ENCODE measurements around the gene AKT1. TPM values are rescaled to one million over a fixed set of nuclear protein-coding genes. Genes with fewer than 3 reads are reported as not detected.

AKT1 gene
- polyA plus RNA-seq, 4 donors, result 98.4 to 122 (median 99.0) TPM

GRCh38 chr14:104774453-104775072 is 21.0 kb downstream of the AKT1 start:
- no peak for DNase-seq (ENCODE audit: low read depth in 4 of 4, low spot score in 3 of 4)

DNA sequence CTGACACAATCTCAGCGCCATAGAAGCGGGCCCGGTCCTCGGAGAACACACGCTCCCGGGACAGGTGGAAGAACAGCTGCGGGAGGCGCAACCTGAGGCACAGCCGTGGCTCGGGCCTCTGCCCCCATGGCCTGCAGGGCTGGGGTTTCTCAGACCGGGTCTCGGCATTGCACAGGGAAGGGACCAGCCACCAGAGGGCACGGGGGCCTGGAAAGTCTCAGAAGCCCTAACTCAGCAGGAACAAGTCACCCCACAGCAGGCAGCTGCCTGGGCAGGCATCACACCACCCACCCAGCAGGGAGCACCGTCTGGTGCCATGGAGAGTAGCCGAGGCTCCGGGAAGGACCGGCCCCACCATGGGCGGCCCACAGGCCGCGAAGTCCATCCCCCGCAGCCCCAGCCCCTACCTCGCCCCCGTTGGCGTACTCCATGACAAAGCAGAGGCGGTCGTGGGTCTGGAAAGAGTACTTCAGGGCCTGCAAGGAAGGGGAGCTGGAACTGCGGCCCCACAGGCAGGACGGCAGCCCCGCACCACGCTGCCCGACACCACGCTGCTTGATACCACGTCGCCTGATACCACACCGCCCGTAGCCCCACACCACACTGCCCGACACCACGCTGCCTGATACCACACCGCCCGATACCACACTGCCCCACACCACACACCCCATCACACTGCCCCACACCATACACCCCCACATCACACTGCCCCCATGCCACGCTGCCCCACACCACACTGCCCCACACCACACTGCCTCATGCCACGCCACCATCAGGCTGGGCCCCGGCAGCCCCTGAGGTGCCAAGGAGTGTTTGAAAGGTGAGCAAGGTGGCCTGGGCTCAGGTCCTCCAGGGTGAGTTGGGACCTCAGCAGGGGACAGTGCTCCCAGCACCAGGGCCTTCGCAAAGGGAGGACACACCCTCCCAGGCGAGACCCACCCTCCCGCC is 21.8 kb downstream of the AKT1 start:
- no peak for DNase-seq (ENCODE audit: low read depth in 4 of 4, low spot score in 3 of 4)

- no peak for DNase-seq (ENCODE audit: low read depth in 4 of 4, low spot score in 3 of 4)
Measured at GRCh38 chr14:104772707-104773504, 22.6 kb downstream of the AKT1 start.

DNA sequence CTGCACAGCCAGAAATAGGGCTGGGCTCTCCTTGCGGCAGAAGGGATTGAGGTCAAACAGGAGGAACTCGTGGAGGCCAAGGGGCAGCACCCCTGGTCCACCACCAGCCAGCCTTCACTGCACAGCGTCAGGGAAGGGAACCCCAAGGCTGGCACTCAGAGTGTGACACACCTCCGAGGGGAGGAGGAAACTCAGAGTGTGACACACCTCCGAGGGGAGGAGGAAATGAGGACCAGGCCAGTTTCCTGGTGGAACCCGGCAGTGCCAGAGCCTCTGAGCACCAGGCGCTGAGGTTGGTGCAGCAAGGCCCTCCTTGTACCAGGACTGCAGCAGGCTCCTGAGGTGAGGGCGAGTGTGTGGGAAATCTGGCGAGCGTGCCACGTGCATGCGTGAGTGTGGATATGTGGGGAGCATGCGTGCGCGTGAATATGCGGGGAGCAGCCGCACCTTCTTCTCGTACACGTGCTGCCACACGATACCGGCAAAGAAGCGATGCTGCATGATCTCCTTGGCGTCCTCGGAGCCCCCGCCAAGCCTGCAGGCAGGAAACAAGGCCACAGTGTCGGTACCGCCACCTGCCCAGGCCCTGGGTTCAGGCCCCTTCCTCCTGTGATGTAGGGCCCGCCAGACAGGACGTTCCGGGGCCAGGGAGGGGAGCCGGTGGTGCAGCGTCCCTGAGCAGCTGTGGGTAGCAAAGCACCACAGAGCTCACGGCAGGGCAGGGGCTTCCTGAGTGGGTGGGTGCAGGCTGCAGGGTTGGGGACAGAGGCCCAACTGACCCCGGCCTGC is 23.4 kb downstream of the AKT1 start:
- DNase-seq (ENCODE audit: low read depth in 4 of 4, low spot score in 3 of 4), result no peak

DNA sequence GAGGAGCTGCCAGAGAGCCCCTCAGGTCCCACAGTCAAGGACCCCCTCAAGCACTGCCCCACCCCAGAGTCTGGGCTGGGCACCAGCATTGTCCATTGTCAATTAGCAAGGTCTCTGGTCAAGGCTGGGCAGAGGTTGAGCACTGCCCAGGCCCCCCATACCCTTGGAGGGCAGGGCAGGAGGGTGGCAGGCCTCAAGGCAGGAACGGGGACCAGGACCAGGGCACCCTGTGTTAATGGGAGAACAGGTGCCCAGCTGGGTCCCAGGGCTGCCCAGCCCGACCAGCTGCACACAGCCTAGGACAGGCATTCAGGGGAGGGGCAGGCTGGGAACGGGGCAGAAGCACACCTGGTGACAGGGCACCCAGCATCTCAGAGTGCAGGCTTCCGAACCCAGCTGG is 24.2 kb downstream of the AKT1 start:
- DNase-seq (ENCODE audit: low read depth in 4 of 4, low spot score in 3 of 4), result no peak

- no peak for DNase-seq (ENCODE audit: low read depth in 4 of 4, low spot score in 3 of 4)
Measured at GRCh38 chr14:104770851-104771272, 24.7 kb downstream of the AKT1 start.

GRCh38 chr14:104770072-104770579 is 25.4 kb downstream of the AKT1 start:
- DNase-seq (ENCODE audit: low read depth in 4 of 4, low spot score in 3 of 4), result no peak

DNA sequence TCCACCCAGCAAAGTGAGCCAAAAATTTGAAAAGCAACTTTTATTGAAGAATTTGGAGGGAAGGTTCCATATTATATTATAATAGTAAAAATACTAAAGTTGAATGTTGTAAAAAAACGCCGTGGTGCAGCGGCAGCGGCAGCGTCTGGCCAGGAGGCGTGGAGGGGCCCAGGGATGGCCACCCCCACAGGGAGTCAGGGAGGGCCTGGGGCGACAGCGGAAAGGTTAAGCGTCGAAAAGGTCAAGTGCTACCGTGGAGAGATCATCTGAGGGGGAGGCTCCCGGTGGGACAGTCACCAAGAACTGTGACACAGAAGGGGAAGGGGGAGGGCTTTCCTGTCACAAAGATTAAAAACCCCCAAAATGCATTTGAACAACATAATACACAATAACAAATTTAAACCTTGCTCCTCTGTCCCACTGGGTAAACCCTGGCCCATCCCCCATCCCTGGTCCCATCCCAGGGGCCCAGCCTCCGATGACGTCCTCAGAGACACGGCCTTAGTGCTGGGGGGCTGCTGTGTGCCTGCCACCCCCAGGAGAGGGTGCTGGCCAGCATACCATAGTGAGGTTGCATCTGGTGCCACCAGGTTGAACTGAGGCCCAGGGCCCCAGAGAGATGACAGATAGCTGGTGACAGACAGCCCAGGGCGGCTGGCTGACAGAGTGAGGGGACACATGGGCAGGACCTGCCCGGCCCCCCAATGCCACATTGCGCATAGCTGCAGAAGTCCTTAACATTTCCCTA is 26.1 kb downstream of the AKT1 start:
- no peak for DNase-seq (ENCODE audit: low read depth in 4 of 4, low spot score in 3 of 4)

DNA sequence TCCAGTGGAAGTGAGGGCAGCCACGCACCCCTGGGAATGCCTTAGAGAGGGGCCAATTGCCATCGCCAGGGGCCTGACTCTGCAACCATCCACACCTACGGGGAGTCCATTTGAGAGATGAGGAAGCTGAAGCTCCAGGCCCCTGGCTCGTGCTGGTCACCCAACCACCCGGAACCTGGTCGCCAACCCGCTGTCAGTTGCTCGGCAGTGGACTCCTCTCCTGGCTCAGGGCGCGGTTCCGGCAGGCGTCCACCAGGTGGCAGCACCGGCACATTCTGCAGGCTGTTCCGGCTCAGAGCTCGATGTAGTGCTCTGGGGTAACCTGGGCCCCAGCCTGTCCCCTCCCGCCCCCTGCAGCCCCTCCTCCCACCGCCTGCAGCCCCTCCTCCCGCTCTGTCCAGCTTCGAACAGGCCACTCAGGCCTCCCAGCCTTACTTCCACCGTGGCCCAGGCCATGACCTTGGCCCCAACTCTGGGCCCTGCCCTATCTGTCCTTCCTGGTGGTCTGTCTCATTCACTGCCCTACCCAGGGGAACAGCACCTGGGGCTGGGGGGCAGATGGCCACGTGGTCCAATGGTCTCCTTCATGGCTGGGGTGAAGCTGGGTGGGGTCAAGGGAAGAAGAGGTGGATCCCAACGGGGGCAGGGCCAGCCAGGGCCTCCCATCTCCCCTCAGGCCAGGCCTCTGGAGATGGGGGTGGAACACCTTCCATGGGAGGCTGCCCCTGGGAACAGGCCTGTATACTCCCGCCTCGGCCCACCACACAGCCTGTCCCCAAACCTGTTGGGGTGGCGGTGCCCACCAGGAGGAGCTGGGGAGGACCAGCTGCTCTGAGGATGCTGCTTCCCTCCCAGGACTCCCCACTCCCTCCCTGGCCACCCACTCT is 26.9 kb downstream of the AKT1 start:
- DNase-seq (ENCODE audit: low read depth in 4 of 4, low spot score in 3 of 4), result peak in 3 of 4 donors; percentile 65 to 73 (median 71)

- DNase-seq (ENCODE audit: low read depth in 4 of 4, low spot score in 3 of 4), result no peak
Measured at GRCh38 chr14:104767634-104767918, 28.0 kb downstream of the AKT1 start.

DNA sequence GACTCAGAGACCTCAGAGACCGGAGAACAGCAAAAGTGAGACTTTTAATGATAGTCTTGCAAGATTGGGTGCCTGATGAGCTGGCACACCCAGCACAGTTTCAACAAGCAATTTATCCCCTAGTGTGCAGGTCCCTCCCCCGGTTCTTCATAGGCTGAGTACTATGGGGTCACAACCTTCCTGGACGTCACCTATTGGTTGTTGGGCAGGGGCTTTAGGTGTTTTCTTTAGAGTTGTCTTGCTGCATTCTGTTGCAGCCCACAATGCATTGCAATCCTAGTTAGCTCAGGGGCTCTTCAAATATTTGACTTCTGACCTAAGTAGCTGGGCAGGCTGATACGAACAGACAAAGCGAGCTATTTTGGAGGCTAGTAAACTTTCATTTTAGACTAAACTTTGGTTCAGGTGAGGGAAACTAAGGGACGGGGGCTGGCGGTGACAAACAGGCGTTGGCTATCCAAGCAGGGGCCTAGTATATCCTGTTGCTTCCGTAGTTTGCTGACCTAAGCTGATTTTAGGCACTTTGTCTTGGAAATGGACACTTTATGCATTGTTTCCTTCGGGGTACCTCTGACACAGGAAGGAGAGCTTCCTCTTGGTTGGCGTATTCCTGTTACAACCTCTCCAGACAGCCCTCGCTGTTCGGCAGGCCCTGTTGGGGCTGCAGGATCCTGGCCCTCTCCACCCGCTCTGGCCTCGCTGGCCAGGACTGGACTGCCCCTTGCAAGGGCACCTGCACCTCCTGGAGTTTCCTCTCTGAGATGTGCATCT is 28.5 kb downstream of the AKT1 start:
- no peak for DNase-seq (ENCODE audit: low read depth in 4 of 4, low spot score in 3 of 4)

DNA sequence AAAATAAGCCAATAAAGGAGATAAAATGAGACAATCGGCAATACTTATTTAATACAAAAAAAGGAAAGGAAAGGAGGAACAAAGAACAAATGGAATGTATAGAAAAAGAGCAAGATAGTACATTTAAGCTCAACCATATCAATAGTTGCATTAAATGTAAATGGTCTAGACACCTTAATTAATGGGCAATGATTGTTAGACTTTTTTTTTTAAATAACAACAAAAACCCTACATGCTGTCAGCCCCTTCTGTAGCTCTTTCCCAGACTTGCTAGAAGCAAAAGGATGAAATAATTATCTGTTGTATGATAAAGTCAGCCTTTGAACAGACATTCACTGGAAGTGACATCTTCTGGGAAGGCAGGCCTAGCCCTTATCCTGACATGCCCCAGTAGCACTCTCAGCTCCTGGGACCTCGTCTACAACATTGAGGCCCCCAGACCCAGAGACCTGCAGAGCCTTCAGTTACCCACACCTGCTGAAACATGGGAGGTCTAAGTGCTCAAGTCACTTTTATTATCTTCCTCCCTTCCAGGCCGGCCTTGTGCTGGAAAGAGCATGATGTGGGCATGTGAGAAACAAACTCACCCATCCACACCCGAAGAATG is 29.2 kb downstream of the AKT1 start:
- DNase-seq (ENCODE audit: low read depth in 4 of 4, low spot score in 3 of 4), result no peak

GRCh38 chr14:104765517-104765916 is 30.0 kb downstream of the AKT1 start:
- no peak for DNase-seq (ENCODE audit: low read depth in 4 of 4, low spot score in 3 of 4)

- DNase-seq (ENCODE audit: low read depth in 4 of 4, low spot score in 3 of 4), result no peak
Measured at GRCh38 chr14:104758981-104759969, 36.3 kb downstream of the AKT1 start.

DNA sequence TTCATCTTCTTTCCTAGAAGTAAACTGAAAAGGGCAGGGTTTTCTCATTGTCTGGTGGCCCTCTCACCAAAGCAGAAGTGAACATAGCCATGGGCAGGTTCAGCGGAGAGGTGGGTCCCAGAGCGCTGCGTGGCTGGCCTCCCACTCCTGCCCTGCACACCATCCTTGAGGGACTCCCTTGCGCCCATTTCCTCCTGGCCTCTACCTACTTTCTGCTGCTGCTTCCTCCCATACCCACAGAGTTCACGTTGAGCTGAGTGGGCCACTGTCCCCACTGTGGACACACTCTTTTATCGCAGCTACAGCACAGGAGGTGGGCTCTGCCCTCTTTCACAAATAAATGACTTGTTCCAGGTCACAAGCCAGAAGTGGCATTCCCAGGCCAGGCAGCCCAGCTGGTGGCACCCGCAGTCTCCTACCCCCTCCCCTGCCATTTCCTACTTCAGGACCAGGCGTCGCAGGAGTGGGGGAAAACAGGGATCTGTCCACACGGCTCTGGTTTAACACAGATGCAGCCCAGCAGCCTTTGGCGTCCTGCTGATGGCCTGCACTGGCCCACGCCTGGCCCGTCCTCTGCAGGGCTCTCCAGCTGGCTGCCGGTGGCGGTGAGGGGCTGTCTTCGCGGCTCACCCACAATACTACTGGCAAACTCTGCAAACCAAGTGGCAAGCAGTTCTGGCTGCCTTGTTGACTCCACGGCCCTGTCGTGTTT is 37.7 kb downstream of the AKT1 start:
- no peak for DNase-seq (ENCODE audit: low read depth in 4 of 4, low spot score in 3 of 4)

DNA sequence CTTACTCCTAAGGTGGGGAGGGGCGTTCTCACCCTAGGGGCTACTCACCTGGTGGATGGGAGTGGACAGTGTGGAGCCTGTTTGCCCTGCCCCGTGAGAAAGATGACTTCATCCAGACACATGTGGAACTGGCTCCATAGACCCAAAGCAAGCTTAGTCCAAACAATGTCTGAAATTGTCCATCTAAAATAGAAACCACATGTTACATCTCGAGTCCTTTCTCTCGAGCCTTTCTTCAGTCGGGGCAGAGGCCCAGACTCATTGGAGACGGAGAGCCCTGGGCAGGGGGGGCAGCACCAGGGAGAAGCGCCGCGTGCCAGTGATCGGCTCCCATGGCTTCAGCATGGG is 38.3 kb downstream of the AKT1 start:
- DNase-seq (ENCODE audit: low read depth in 4 of 4, low spot score in 3 of 4), result no peak
